HCT116 (cell line): ENCODE measurements around the gene DLG5.

Experiments
- POLR2A ChIP-seq: IDR thresholded peaks from 2 replicates; pipeline ENCODE4 v1.7.0; 2011; ENCODE audit warnings: borderline replicate concordance; ENCODE audit not compliant: insufficient read depth, insufficient read length; ENCODE audit errors: extremely low read depth
- POLR2AphosphoS5 ChIP-seq: IDR thresholded peaks from 2 replicates; pipeline ENCODE4 v1.6.1; 2011; ENCODE audit warnings: mild to moderate bottlenecking, low read depth, low read length, moderate library complexity
- ZFX ChIP-seq: fragments of 450-650 bp; IDR thresholded peaks from 2 replicates; pipeline ENCODE4 v1.6.1; 2017

DNA sequence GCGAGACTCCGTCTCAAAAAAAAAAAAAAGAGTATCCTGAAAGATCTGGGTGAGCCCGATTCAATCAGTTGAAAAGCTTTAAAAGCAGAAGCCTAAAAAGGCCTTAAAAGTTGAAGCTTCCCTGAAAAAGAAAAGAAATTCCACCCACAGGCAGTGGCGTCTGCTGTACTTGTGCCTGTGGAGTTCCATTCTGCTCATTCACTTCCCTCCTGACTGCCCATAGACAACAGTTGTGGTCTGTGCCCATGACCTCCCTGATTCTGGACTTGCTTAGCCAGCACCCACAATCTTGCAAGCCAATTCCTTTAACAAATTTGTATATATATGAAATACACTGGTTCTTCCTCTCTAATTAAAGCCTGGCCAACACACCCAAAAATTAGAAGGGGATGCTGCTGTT, 141.7 kb downstream of the DLG5 start:
- TF ChIP-seq ZFX (no peak), POLR2A (no peak), POLR2AphosphoS5 (no peak)
